ENCODE data around the gene NELFE. TPM values are rescaled to one million over a fixed set of nuclear protein-coding genes. Genes with fewer than 3 reads are reported as not detected.

NELFE gene
- total and polyA plus RNA-seq, 2 of the 13 experiments (the other 11 are each of a cell fraction or from before 2014, with no cell fraction given), result 51.3 to 69.8 TPM

- TF ChIP-seq XRCC5 (optimal IDR thresholded peaks at IDR 0.05; ENCODE audit: low read length) (no peak), MAFK (conservative IDR thresholded peaks at IDR 0.05 in 1 of 2, IDR thresholded peaks at IDR 0.05 in 1 of 2; ENCODE audit: low read length in 2 of 2) (no peak), NBN (conservative IDR thresholded peaks at IDR 0.05) (no peak), TAF15 (IDR thresholded peaks at IDR 0.05; ENCODE audit: low read depth, low read length, poor library complexity, severe bottlenecking) (no peak), NFYB (CRISPR knock-in tag; IDR thresholded peaks at IDR 0.05) (no peak), ZNF33A (CRISPR knock-in tag; IDR thresholded peaks at IDR 0.05; ENCODE audit: borderline replicate concordance) (no peak), GPN1 (CRISPR knock-in tag; IDR thresholded peaks at IDR 0.05; ENCODE audit: borderline replicate concordance) (no peak), ATF7 (IDR thresholded peaks at IDR 0.05) (no peak), ATF7 (CRISPR knock-in tag; IDR thresholded peaks at IDR 0.05) (no peak), ZNF639 (CRISPR knock-in tag; conservative IDR thresholded peaks at IDR 0.05) (no peak), ZBTB1 (CRISPR knock-in tag; IDR thresholded peaks at IDR 0.05; ENCODE audit: borderline replicate concordance) (no peak), ZNF329 (CRISPR knock-in tag; IDR thresholded peaks at IDR 0.05; ENCODE audit: low read depth) (0 out of 2 replicates have a peak, but pooled peaks have one; percentile 59), ZHX1 (CRISPR knock-in tag; IDR thresholded peaks at IDR 0.05; ENCODE audit: low read depth) (no peak), ZNF749 (CRISPR knock-in tag; IDR thresholded peaks at IDR 0.05; ENCODE audit: borderline replicate concordance) (no peak), NCOA2 (CRISPR knock-in tag; IDR thresholded peaks at IDR 0.05) (no peak), ZNF879 (CRISPR knock-in tag; IDR thresholded peaks at IDR 0.05) (no peak), DNMT1 (CRISPR knock-in tag; IDR thresholded peaks at IDR 0.05) (no peak), CBX2 (IDR thresholded peaks at IDR 0.05; ENCODE audit: low read depth, low read length) (no peak), CBX2 (CRISPR knock-in tag; IDR thresholded peaks at IDR 0.05; ENCODE audit: low read depth) (no peak), PHF8 (CRISPR knock-in tag; IDR thresholded peaks at IDR 0.05) (no peak)
- TF ChIP-seq, protein P1, sequence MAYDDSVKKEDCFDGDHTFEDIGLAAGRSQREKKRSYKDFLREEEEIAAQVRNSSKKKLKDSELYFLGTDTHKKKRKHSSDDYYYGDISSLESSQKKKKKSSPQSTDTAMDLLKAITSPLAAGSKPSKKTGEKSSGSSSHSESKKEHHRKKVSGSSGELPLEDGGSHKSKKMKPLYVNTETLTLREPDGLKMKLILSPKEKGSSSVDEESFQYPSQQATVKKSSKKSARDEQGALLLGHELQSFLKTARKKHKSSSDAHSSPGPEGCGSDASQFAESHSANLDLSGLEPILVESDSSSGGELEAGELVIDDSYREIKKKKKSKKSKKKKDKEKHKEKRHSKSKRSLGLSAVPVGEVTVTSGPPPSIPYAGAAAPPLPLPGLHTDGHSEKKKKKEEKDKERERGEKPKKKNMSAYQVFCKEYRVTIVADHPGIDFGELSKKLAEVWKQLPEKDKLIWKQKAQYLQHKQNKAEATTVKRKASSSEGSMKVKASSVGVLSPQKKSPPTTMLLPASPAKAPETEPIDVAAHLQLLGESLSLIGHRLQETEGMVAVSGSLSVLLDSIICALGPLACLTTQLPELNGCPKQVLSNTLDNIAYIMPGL (CRISPR knock-in tag; IDR thresholded peaks at IDR 0.05; ENCODE audit: borderline replicate concordance in 1 of 2, low read depth in 1 of 2), result no peak; a peak in 1 of 4 replicates
Measured at GRCh38 chr6:31927863-31928671, 30.7 kb downstream of the NELFE start (continued).
